ENCODE measurements around the gene KCNC4.

The KCNC4 gene

GRCh38 chr1:110258734-110259133, 48.6 kb downstream of the KCNC4 start:
- no peak for DNase-seq

GRCh38 chr1:110259770-110260169, 49.7 kb downstream of the KCNC4 start:
- DNase-seq: no peak
